HG02943 (cell line): ENCODE results near the gene DUX4.
"Not testable (repeated sequence)": the region's sequence is repeated elsewhere in the genome, so short reads cannot be mapped to it uniquely, and the experiment has no call there.

Experiments
- ATAC-seq: cut with Tn5 transposase; IDR thresholded peaks from one replicate; pipeline ENCODE4 v1.9.1; 2021; ENCODE audit warnings: mild to moderate bottlenecking, low read depth, moderate library complexity; ENCODE audit not compliant: unreplicated experiment

The DUX4 gene

GRCh38 chr4:190173428-190173827, at the start of gene DUX4:
DUX4 (plus strand) TSS chr4:190173774; CDS start chr4:190173774, 0 bp downstream.
- ATAC-seq = not testable (repeated sequence)

- ATAC-seq = not testable (repeated sequence)
Measured at GRCh38 chr4:190175436-190175835, 1.9 kb downstream of the DUX4 start.

- ATAC-seq = not testable (repeated sequence)
Measured at GRCh38 chr4:190177727-190178605, 4.4 kb downstream of the DUX4 start.

GRCh38 chr4:190178606-190178990, 5.0 kb downstream of the DUX4 start:
- not testable (repeated sequence) for ATAC-seq

GRCh38 chr4:190179030-190179739, 5.6 kb downstream of the DUX4 start:
- ATAC-seq = not testable (repeated sequence)

- not testable (repeated sequence) for ATAC-seq
Measured at GRCh38 chr4:190179740-190180094, 6.1 kb downstream of the DUX4 start.

- not testable (repeated sequence) for ATAC-seq
Measured at GRCh38 chr4:190180947-190181346, 7.4 kb downstream of the DUX4 start.

GRCh38 chr4:190181481-190182100, 8.0 kb downstream of the DUX4 start:
- ATAC-seq = not testable (repeated sequence)

GRCh38 chr4:190203510-190203909, 29.9 kb downstream of the DUX4 start:
- not testable (repeated sequence) for ATAC-seq
